ENCODE measurements around the gene METTL4.

METTL4 gene

DNA sequence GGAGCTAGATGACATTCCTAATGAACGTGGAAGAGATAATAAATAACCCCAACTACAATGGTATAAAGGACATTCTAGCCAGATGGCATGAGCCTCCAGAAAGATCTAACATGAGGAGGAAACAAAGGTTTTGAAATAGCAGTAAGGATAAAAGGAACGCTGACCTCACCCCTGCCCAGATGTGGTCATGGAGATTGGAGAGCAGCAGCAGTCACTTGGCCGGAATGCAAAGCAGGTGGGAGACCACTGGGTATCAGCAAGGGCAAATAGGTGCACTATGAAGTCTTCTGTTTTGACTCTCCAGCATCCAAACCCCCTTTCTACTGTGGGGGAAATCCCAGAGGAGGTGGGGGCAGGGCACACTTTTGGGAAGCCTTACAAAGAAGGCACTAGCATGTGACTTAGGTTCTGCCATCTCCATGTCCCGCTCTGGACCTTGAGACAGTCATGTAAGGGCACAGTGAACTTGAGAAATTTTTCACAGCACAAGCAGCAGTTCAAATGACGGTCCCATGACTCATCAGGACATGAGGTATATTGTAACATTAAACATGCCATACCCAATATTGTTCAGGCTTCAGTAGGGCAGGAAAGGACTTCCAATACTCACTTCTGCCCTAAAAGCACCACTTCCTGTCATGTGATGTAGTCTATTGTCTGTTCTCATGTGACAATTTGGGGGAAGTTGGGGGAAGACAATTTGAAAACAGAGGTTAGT, 55.2 kb downstream of the METTL4 start:
- no peak for DNase-seq

GRCh38 chr18:2515171-2515787, 56.0 kb downstream of the METTL4 start:
- no peak for DNase-seq

GRCh38 chr18:2513616-2514015, 57.7 kb downstream of the METTL4 start:
- no peak for DNase-seq

DNA sequence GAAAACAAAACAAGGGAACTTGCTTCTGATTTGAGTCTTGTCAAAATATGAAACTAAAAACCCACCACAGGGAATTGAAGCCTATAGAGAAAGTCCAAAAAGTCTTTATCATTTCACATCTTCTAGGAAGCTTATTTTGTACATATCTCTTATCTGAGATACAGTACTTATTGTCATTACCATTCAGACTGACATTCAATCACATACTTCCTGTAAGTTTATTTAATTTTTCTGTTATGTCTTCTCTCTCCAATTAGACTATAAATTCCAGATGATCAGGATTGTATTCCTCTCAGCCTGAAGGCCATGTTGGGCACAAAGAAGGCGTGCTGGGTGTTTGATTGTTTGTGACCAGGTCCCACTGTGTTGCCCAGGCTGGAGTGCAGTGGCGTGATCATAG, 59.2 kb downstream of the METTL4 start:
- no peak for DNase-seq

- no peak for DNase-seq
Measured at GRCh38 chr18:2511451-2511850, 59.9 kb downstream of the METTL4 start.

- no peak for DNase-seq
Measured at GRCh38 chr18:2510416-2510815, 60.9 kb downstream of the METTL4 start.

GRCh38 chr18:2508678-2509077, 62.6 kb downstream of the METTL4 start:
- DNase-seq, result no peak

DNA sequence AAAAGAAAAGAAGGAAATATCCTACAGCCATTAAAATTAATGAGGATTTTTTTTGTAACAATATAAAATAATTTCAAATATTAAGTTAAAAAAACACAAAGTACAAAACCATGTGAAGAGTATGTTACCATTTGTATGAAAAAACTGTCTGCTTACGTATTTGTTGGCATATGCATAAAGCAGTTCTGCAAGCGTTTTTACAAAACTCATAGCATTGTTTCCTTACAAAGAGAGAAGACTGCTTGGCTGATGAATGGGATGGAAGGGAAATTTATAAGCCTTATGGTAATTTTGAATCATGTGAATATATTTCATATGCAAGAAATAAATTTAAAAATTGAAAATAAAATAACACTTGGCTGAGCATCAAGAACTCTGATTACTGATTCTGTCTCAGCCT, 63.1 kb downstream of the METTL4 start:
- DNase-seq, result no peak

- no peak for DNase-seq
Measured at GRCh38 chr18:2504642-2505041, 66.7 kb downstream of the METTL4 start.

DNA sequence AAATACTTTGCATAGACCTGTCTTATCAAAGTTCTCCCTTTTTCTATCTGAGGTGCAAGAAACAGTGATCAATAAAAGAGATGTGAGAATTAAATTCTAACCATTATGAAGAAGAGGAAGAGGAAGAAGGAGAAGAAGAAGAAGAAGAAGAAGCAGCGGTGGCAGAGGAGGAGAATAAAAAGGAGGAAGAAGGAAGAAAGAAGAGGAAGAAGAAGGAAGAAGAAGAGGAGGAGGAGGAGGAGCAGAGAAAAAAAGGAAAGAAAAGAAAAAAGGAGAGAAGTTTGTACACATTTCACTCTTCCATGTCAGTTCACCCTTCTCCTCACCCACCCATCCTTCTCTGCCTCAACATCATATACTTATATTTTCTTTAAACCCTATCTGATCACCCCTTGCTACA, 68.4 kb downstream of the METTL4 start:
- DNase-seq, result no peak

- DNase-seq, result no peak
Measured at GRCh38 chr18:2502394-2502793, 68.9 kb downstream of the METTL4 start.

- no peak for DNase-seq
Measured at GRCh38 chr18:2497797-2498196, 73.5 kb downstream of the METTL4 start.

DNA sequence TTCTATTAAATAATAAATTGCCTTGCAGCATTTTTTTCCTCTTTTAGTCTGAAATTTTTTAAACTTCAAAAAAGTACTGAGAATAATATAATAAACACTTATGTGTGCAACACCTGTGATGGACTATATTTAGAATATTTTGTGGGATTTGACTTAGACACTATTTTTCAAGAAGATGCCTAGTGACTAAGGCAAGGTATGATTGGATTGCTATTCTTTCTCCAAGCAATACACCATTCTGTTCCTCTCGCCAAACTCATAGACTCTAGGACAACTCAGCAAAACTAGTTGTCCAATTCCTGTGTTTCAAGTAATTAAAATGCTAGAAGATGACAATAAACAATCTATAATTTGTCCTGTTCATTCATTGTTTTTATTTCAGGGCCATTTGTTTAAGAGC, 75.9 kb downstream of the METTL4 start:
- no peak for DNase-seq

DNA sequence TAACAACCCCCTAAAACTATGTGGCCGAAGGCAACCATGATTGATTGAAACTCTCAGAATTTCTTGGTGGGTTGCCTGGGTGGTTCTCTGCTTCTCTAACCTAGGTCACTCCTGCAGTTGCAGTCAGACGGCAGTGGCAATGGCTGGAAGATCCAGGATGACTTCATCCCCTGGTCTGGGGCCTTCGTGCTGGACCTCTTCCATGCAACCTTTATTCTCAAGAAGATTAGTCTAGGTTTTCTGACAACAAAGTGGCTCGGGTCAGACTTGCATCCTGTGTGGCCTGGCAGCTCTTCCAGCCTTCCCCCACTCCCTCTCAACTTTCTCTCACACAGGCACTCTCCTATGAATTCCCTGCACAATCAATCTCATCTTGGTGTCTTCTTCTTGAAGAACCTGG, 76.4 kb downstream of the METTL4 start:
- DNase-seq, result no peak
